ENCODE results near the gene DPM3. TPM values are rescaled to one million over a fixed set of nuclear protein-coding genes. Genes with fewer than 3 reads are reported as not detected.

The DPM3 gene
- total and polyA plus RNA-seq, 2 of the 13 experiments (the other 11 are each of a cell fraction or from before 2014, with no cell fraction given), result 23.2 to 53.4 TPM

- no peak for TF ChIP-seq MNT (IDR thresholded peaks at IDR 0.05)
- TF ChIP-seq MEIS2 (CRISPR knock-in tag; IDR thresholded peaks at IDR 0.05), result peak; percentile 73; the same call in 1 of the 2 replicates
- TF ChIP-seq RBFOX2 (IDR thresholded peaks at IDR 0.05; ENCODE audit: low read depth, low read length), result peak; percentile 82
- TF ChIP-seq ZNF547 (CRISPR knock-in tag; IDR thresholded peaks at IDR 0.05), result peak; percentile 65; the same call in 1 of the 2 replicates
- TF ChIP-seq ZNF7 (CRISPR knock-in tag; IDR thresholded peaks at IDR 0.05), result no peak
- peak; percentile 88 for TF ChIP-seq ZNF143 (CRISPR knock-in tag; IDR thresholded peaks at IDR 0.05)
- TF ChIP-seq EZH2 (conservative IDR thresholded peaks at IDR 0.05; ENCODE audit: low read depth, low read length), result no peak
- peak; percentile 99 for TF ChIP-seq ZNF574 (CRISPR knock-in tag; IDR thresholded peaks at IDR 0.05)
- no peak for TF ChIP-seq NFAT5 (CRISPR knock-in tag; IDR thresholded peaks at IDR 0.05)
- no peak for TF ChIP-seq ZNF775 (CRISPR knock-in tag; IDR thresholded peaks at IDR 0.05; ENCODE audit: borderline replicate concordance)
- TF ChIP-seq PHF20 (CRISPR knock-in tag; IDR thresholded peaks at IDR 0.05), result peak; percentile 90
- no peak for TF ChIP-seq ZNF484 (CRISPR knock-in tag; IDR thresholded peaks at IDR 0.05; ENCODE audit: borderline replicate concordance, low read depth)
- TF ChIP-seq ZNF556 (CRISPR knock-in tag; IDR thresholded peaks at IDR 0.05; ENCODE audit: borderline replicate concordance), result no peak
- peak; percentile 30 for TF ChIP-seq CCAR2 (optimal IDR thresholded peaks at IDR 0.05; ENCODE audit: low read depth, low read length)
- TF ChIP-seq MAZ (IDR thresholded peaks at IDR 0.05; ENCODE audit: borderline replicate concordance, low read depth, low read length), result peak; percentile 45; the same call in 1 of the 2 replicates
- TF ChIP-seq MAZ (CRISPR knock-in tag; IDR thresholded peaks at IDR 0.05; ENCODE audit: low read depth), result peak; percentile 93
- peak; percentile 91 for TF ChIP-seq POLR2G (IDR thresholded peaks at IDR 0.05; ENCODE audit: low read depth, low read length)
- no peak for TF ChIP-seq ZNF619 (CRISPR knock-in tag; IDR thresholded peaks at IDR 0.05)
- TF ChIP-seq HMG20A (CRISPR knock-in tag; IDR thresholded peaks at IDR 0.05; ENCODE audit: borderline replicate concordance), result no peak
- peak; percentile 31; the same call in 1 of the 2 replicates for TF ChIP-seq MTA1 (CRISPR knock-in tag; IDR thresholded peaks at IDR 0.05; ENCODE audit: borderline replicate concordance)
- no peak for TF ChIP-seq ZSCAN20 (CRISPR knock-in tag; IDR thresholded peaks at IDR 0.05; ENCODE audit: borderline replicate concordance)
Measured at GRCh38 chr1:155172732-155173477, 32.6 kb upstream of the DPM3 start, which contains the start of gene KRTCAP2 (continued).
